ENCODE measurements around the gene RS1.

The RS1 gene

GRCh38 chrX:18639280-18639679 is 32.6 kb downstream of the RS1 start:
- no peak for DNase-seq (ENCODE audit: low read depth, low spot score)
- no peaks in the 10 kb centered on the region for H3K9me3 ChIP-seq (ENCODE audit: control insufficient read depth, insufficient read depth, low read length)
- WGBS (ENCODE audit: insufficient coverage, insufficient read length), result no CpG with 5 or more reads among the region's 2 CpGs
- H3K4me1 ChIP-seq (ENCODE audit: control insufficient read depth, insufficient read depth, low read length), result no peaks in the 10 kb centered on the region
- no peaks in the 10 kb centered on the region for H3K36me3 ChIP-seq (ENCODE audit: control insufficient read depth, insufficient read depth, low read length)
- H3K27me3 ChIP-seq (ENCODE audit: control insufficient read depth, insufficient read depth, low read length), result no peaks in the 10 kb centered on the region
- no peak overlapping the region for H3K4me3 ChIP-seq (ENCODE audit: low read length)
- no peak overlapping the region for H3K27ac ChIP-seq (ENCODE audit: low read length)

- Histone ChIP-seq H3K4me3 (ENCODE audit: low read length) (no peak overlapping the region), H3K27ac (ENCODE audit: low read length) (no peak overlapping the region), H3K36me3 (ENCODE audit: control insufficient read depth, insufficient read depth, low read length) (no peaks in the 10 kb centered on the region), H3K9me3 (ENCODE audit: control insufficient read depth, insufficient read depth, low read length) (no peaks in the 10 kb centered on the region), H3K27me3 (ENCODE audit: control insufficient read depth, insufficient read depth, low read length) (no peaks in the 10 kb centered on the region), H3K4me1 (ENCODE audit: control insufficient read depth, insufficient read depth, low read length) (no peaks in the 10 kb centered on the region)
- DNase-seq (ENCODE audit: low read depth, low spot score), result no peak
- no CpG with 5 or more reads among the region's 2 CpGs for WGBS (ENCODE audit: insufficient coverage, insufficient read length)
These were observed 33.5 kb downstream of the RS1 start for GRCh38 chrX:18638398-18638797.

- no peaks in the 10 kb centered on the region for H3K36me3 ChIP-seq (ENCODE audit: control insufficient read depth, insufficient read depth, low read length)
- no peaks in the 10 kb centered on the region for H3K9me3 ChIP-seq (ENCODE audit: control insufficient read depth, insufficient read depth, low read length)
- H3K27ac ChIP-seq (ENCODE audit: low read length), result no peak overlapping the region
- no peaks in the 10 kb centered on the region; the same call in 1 of the 2 replicates for H3K4me1 ChIP-seq (ENCODE audit: control insufficient read depth, insufficient read depth, low read length)
- H3K4me3 ChIP-seq (ENCODE audit: low read length), result no peak overlapping the region
- DNase-seq (ENCODE audit: low read depth, low spot score), result no peak
- no peaks in the 10 kb centered on the region for H3K27me3 ChIP-seq (ENCODE audit: control insufficient read depth, insufficient read depth, low read length)
- no CpG with 5 or more reads among the region's 8 CpGs for WGBS (ENCODE audit: insufficient coverage, insufficient read length)
These were observed 41.0 kb downstream of the RS1 start for GRCh38 chrX:18630934-18631333.

GRCh38 chrX:18624599-18624998 is 47.3 kb downstream of the RS1 start:
- no peaks in the 10 kb centered on the region; the same call in 1 of the 2 replicates for H3K4me1 ChIP-seq (ENCODE audit: control insufficient read depth, insufficient read depth, low read length)
- no peak for DNase-seq (ENCODE audit: low read depth, low spot score)
- WGBS (ENCODE audit: insufficient coverage, insufficient read length), result no CpG with 5 or more reads among the region's 2 CpGs
- no peak overlapping the region for H3K27ac ChIP-seq (ENCODE audit: low read length)
- no peak overlapping the region for H3K4me3 ChIP-seq (ENCODE audit: low read length)
- H3K27me3 ChIP-seq (ENCODE audit: control insufficient read depth, insufficient read depth, low read length), result no peaks in the 10 kb centered on the region
- H3K36me3 ChIP-seq (ENCODE audit: control insufficient read depth, insufficient read depth, low read length), result 0 out of 2 replicates have a peak, but pooled peaks cover 2% of the 10 kb centered on the region
- H3K9me3 ChIP-seq (ENCODE audit: control insufficient read depth, insufficient read depth, low read length), result no peaks in the 10 kb centered on the region

GRCh38 chrX:18620349-18620748 is 51.6 kb downstream of the RS1 start:
- DNase-seq (ENCODE audit: low read depth, low spot score), result no peak
- H3K4me3 ChIP-seq (ENCODE audit: low read length), result no peak overlapping the region
- H3K9me3 ChIP-seq (ENCODE audit: control insufficient read depth, insufficient read depth, low read length), result no peaks in the 10 kb centered on the region
- no peaks in the 10 kb centered on the region for H3K4me1 ChIP-seq (ENCODE audit: control insufficient read depth, insufficient read depth, low read length)
- WGBS (ENCODE audit: insufficient coverage, insufficient read length), result no CpG with 5 or more reads among the region's 8 CpGs
- H3K36me3 ChIP-seq (ENCODE audit: control insufficient read depth, insufficient read depth, low read length), result 0 out of 2 replicates have a peak, but pooled peaks cover 2% of the 10 kb centered on the region
- H3K27ac ChIP-seq (ENCODE audit: low read length), result no peak overlapping the region
- no peaks in the 10 kb centered on the region for H3K27me3 ChIP-seq (ENCODE audit: control insufficient read depth, insufficient read depth, low read length)

- Histone ChIP-seq H3K27ac (ENCODE audit: low read length) (no peak overlapping the region), H3K36me3 (ENCODE audit: control insufficient read depth, insufficient read depth, low read length) (no peaks in the 10 kb centered on the region)
- no CpG with 5 or more reads among the region's 2 CpGs for WGBS (ENCODE audit: insufficient coverage, insufficient read length)
These were observed 52.6 kb downstream of the RS1 start for GRCh38 chrX:18619288-18619687.

GRCh38 chrX:18617407-18617750 is 54.5 kb downstream of the RS1 start:
- Histone ChIP-seq H3K9me3 (ENCODE audit: control insufficient read depth, insufficient read depth, low read length) (no peaks in the 10 kb centered on the region), H3K27me3 (ENCODE audit: control insufficient read depth, insufficient read depth, low read length) (no peaks in the 10 kb centered on the region), H3K27ac (ENCODE audit: low read length) (no peak overlapping the region), H3K36me3 (ENCODE audit: control insufficient read depth, insufficient read depth, low read length) (no peaks in the 10 kb centered on the region), H3K4me1 (ENCODE audit: control insufficient read depth, insufficient read depth, low read length) (no peaks in the 10 kb centered on the region), H3K4me3 (ENCODE audit: low read length) (no peak overlapping the region)
- no CpG with 5 or more reads among the region's 5 CpGs for WGBS (ENCODE audit: insufficient coverage, insufficient read length)
- no peak for DNase-seq (ENCODE audit: low read depth, low spot score)

More at GRCh38 chrX:18619288-18619687, 52.6 kb downstream of the RS1 start:
- Histone ChIP-seq H3K9me3 (ENCODE audit: control insufficient read depth, insufficient read depth, low read length) (no peaks in the 10 kb centered on the region), H3K27me3 (ENCODE audit: control insufficient read depth, insufficient read depth, low read length) (no peaks in the 10 kb centered on the region), H3K4me3 (ENCODE audit: low read length) (no peak overlapping the region), H3K4me1 (ENCODE audit: control insufficient read depth, insufficient read depth, low read length) (no peaks in the 10 kb centered on the region)
- DNase-seq (ENCODE audit: low read depth, low spot score), result no peak

- DNase-seq (ENCODE audit: low read depth, low spot score), result no peak
- H3K9me3 ChIP-seq (ENCODE audit: control insufficient read depth, insufficient read depth, low read length), result no peaks in the 10 kb centered on the region
- no peaks in the 10 kb centered on the region for H3K36me3 ChIP-seq (ENCODE audit: control insufficient read depth, insufficient read depth, low read length)
- no peaks in the 10 kb centered on the region for H3K27me3 ChIP-seq (ENCODE audit: control insufficient read depth, insufficient read depth, low read length)
- H3K4me3 ChIP-seq (ENCODE audit: low read length), result no peak overlapping the region
- H3K27ac ChIP-seq (ENCODE audit: low read length), result no peak overlapping the region
- H3K4me1 ChIP-seq (ENCODE audit: control insufficient read depth, insufficient read depth, low read length), result no peaks in the 10 kb centered on the region
- WGBS (ENCODE audit: insufficient coverage, insufficient read length), result no CpG with 5 or more reads among the region's 8 CpGs
These were observed 55.1 kb downstream of the RS1 start for GRCh38 chrX:18616688-18617406.

GRCh38 chrX:18613930-18614639 is 57.8 kb downstream of the RS1 start:
- H3K4me1 ChIP-seq (ENCODE audit: control insufficient read depth, insufficient read depth, low read length), result no peaks in the 10 kb centered on the region
- no peak for DNase-seq (ENCODE audit: low read depth, low spot score)
- no peaks in the 10 kb centered on the region for H3K9me3 ChIP-seq (ENCODE audit: control insufficient read depth, insufficient read depth, low read length)
- no peak overlapping the region for H3K4me3 ChIP-seq (ENCODE audit: low read length)
- peaks cover 4% of the 10 kb centered on the region; the same call in 1 of the 2 replicates for H3K36me3 ChIP-seq (ENCODE audit: control insufficient read depth, insufficient read depth, low read length)
- no CpG with 5 or more reads among the region's 3 CpGs for WGBS (ENCODE audit: insufficient coverage, insufficient read length)
- H3K27me3 ChIP-seq (ENCODE audit: control insufficient read depth, insufficient read depth, low read length), result no peaks in the 10 kb centered on the region
- H3K27ac ChIP-seq (ENCODE audit: low read length), result no peak overlapping the region

- Histone ChIP-seq H3K4me1 (ENCODE audit: control insufficient read depth, insufficient read depth, low read length) (no peaks in the 10 kb centered on the region), H3K9me3 (ENCODE audit: control insufficient read depth, insufficient read depth, low read length) (no peaks in the 10 kb centered on the region), H3K36me3 (ENCODE audit: control insufficient read depth, insufficient read depth, low read length) (peaks cover 7% of the 10 kb centered on the region; the same call in 1 of the 2 replicates), H3K27ac (ENCODE audit: low read length) (no peak overlapping the region), H3K27me3 (ENCODE audit: control insufficient read depth, insufficient read depth, low read length) (no peaks in the 10 kb centered on the region), H3K4me3 (ENCODE audit: low read length) (no peak overlapping the region)
- no peak for DNase-seq (ENCODE audit: low read depth, low spot score)
- no CpG with 5 or more reads among the region's 4 CpGs for WGBS (ENCODE audit: insufficient coverage, insufficient read length)
These were observed 63.9 kb downstream of the RS1 start for GRCh38 chrX:18607966-18608365.

All from iPS DF 6.9 (cell line).